Activated gamma-delta T cell treated with anti-CD3 and anti-CD28 coated beads, Interleukin-2, amount 50 U/mL, for 16 hours (primary cell): ENCODE results near the gene CCDC88C.
"Not testable (repeated sequence)": the region's sequence is repeated elsewhere in the genome, so short reads cannot be mapped to it uniquely, and the experiment has no call there.

ENCODE experiments used
- DNase-seq: peaks from one replicate; pipeline ENCODE4 v3.0.0-alpha.2; 2020; ENCODE audit warnings: low read depth

The CCDC88C gene

DNA sequence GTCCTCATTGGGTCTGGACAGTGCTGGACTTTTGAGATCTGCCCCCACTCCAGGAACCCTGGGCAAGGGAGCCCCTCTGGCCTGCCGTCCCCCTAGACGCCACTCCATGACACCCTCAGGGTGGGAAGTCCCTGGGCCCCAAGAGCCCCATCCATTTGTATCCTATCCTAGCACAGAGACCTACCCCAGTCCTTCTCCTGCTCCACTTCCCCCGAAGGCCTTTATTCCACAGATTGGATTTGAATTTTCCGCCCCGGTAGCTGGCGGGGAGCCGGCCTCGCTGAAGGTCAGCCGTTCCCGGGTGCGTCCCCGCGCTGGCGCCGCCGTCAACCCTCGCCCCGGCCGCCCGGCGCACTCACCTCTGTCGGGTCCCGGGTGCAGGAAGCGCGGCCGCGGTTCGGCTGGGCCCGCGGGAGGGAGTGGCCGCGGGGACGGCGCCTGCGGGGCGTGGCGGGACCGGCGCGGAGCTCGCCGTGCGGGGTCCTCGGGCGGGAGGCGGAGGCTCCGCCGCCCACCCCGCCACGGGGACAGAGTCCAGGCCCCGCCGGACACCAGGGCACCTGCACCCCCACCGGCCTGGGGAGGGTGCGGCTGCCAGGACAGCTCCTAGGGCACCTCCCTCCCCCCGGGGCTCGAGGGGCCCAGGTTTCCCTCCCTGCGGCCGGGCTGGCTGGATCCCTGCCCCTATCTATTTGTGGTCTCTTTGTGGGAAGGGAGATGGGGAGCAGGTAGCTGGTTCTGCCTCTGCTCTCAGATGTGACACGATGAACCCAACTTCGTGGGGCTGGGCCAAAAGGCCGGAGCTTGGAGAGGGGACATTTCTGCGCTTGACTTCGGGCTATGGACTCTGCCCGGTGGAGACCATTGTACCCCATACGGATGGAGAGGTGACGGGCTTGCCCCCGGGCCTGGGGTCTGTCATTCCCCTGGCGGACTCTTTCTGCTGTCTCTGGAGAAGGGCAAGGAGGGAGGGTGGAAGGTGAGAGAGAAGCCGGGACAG is 153.2 kb downstream of the CCDC88C start:
- DNase-seq = no peak

DNA sequence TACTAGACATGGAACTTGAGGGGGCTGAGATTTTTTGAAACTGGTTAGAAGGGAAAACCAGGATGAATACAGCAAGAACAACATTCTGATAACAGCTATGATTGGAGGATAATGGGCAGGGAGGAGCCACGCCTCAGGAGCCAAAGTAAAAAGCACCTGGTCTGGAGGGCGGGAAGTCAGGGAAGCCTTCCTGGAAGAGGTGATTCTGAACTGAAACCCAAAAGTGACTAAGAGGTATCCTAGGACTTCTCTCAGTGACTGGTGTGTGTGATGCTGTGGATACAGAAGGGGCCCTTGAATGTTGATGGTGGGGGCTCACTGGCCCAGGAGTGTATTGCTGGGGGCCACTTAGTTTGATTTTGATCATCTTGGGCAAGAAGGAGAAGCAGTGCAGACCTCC is 154.3 kb downstream of the CCDC88C start:
- no peak for DNase-seq

DNA sequence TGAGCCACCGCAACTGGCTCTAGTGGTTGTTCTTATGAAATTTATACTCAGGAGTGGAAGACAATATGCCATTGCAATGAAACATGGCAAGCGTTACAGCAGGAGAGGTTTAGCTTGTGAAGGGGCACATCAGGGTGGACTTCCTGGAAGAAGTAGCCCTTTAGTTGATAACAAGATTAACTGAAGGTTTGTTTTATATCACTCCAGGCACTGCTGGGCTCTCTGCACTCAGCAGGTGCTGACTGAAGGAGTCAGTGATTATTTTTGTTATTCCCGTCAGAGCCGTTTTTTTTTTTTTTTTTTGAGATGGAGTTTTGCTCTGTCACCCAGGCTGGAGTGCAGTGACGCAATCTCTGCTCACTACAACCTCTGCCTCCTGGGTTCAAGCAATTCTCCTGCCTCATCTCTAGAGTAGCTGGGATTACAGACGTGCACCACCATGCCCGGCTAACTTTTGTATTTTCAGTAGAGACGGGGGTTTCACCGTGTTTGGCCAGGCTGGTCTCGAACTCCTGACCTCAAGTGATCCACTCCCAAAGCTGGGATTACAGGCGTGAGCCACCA is 155.6 kb downstream of the CCDC88C start:
- no peak for DNase-seq

DNA sequence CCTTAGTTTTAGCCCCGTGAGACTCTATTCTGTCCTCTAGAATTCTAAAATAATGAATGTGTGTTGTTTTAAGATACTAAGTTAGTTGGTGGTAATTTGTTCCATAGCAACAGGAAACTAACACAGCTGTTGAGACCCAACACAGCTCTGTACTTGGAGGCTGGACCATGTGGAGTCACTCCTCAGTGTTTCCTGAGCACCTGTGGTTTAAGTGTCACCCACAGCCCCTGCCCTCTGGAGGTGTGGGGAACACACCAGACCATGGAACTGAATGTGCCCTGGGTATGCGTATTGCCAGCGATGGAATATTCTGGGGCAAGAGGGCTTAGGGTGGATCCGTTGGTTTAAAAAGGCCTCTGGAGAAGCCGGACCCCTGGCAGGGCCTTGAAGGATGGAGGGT is 156.5 kb downstream of the CCDC88C start:
- no peak for DNase-seq

DNA sequence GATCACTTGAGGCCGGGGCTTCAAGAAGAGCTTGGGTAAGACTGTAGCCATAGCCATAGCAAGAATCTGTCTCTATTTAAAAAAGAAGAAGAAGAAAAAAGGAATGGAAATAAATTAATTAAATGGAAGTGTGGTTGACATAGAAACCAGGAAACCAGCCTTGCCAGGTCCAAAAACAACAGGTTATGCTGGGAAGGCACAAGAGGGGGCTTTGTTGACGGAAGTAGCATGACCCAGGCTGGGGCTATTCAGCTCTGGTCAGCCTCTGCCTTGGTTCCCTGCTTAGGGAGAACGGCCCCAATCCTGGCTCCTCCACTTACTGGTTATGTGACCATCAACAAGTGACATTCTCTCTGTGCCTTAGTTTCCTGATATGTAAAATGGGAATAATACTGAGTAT is 158.7 kb downstream of the CCDC88C start:
- no peak for DNase-seq

DNA sequence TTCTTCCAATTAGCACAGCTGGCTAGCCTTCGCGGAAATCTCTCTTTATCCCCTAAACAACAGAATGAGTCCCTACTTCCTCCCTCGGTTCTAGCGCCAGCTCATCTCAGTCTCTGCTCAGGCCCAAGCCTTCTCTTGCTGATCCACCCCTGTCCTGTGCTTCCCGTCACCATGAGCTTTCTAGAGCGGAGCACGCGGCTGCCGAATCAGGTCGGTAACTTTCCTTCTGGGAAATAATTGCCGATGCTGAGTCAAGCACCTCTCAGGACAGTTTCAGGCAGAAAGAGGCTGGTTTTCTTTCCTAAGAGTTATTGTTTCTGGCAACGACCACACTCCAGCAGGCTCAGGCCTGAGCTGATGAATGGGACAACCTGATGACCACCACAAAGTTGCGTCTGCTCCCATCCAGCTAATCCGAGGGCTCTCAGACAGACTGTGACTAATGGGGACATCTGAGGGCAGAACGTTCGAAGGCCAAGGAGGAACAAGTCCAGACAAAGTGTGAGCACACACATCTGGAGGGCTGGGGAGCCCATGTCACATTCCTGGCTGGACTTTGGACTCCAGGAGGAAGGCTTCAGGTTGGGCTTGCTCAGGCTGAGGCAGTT is 159.5 kb downstream of the CCDC88C start:
- no peak for DNase-seq

DNA sequence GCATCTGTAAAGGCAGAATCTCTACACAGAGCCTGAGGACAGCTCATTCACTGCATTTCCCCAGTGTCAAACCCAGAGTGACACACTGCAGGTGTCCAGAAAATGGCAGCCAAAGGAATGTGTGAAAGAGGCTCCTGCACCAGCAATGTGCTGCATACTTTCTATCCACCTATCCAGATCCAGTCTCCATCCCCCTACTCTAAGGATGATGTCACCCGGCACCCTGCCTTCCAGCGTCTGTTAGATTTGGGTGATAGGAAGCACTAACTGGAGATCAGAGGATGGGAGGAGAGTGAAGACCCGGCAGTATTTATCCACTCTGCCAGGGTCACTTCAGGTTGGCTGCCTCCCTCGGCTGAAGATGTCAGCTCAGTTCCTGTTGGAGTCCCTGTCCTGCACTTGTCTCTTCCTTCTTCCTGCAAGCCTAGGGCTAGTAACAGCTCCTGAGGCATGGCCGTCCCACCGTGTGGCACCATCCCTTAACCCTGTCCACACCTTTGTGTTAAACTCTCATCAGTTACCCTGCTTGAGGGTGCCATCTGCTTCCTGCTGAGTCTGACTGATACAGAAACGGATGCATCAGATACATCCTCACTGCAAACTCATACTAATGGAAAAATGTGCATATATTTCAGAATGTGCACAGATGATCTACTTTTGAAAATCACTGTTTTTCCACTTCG is 160.2 kb downstream of the CCDC88C start:
- DNase-seq = no peak

DNA sequence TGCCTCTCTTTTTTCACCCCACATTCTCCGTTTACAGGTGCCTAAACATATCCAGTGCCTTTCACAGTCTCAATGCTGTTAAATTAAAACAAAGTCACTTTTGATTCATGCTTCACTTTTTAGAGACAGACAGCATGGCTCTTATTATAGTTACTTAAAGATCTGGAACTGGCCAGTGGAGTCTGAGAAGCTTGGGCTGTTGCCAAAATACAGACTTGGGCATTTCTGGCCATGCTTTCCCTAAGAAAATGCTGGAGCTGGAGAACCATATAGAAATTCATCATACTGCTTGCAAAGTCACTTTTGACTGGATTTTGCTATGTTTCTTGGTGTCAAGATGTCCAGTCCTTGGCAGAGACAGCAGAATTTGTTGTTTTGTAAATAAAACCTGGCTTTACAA is 161.0 kb downstream of the CCDC88C start:
- no peak for DNase-seq

DNA sequence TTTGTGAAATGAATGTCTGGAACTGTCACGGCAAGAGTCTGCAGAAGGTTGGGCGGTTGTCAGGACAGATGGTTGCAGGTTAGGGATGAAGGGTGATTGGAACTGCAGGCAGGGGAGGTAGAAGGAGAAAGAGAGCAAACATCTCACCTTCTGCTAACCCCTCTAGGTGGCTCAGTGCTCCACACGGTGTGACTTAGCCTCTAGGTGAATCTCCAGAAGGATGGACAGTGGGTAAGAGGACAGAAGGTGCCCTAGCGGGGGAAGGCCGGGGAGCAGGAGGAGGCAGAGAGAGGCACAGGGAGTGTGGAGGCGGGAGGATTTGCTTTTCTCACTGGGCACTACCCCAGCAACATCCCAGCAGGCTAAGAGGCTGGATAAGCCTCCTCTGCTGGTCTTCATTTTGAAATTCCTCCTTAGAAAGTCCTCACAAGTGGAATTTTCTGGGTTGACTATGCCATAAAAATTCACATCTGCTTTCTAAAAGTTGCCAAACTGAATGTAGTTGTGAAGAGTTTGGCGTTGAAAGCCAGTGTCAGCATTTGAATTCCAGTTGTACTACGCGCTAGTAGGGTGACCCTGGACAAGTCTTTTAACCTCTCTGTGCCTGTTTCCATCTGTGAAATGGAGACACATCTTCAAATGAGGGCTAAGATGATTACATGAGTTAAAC is 162.5 kb downstream of the CCDC88C start:
- DNase-seq = no peak

DNA sequence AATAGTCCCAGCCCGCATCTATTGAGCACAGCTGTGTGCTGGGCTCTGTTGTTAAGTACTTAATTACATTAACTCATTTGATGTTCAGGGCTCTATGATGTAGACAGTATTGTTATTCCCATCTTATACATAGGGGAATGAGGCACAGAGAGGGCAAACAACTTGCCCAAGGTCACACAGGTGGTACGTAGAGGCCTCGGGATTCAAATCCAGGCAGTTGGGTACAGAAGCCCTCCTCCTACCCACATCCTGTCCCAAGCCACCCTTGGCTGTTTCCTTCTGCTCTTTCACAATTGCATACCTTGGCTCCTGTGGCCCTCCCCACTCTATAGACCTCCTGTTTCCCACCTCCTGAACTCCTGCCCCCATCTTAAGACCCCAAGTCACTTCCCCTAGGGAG is 163.2 kb downstream of the CCDC88C start:
- no peak for DNase-seq

DNA sequence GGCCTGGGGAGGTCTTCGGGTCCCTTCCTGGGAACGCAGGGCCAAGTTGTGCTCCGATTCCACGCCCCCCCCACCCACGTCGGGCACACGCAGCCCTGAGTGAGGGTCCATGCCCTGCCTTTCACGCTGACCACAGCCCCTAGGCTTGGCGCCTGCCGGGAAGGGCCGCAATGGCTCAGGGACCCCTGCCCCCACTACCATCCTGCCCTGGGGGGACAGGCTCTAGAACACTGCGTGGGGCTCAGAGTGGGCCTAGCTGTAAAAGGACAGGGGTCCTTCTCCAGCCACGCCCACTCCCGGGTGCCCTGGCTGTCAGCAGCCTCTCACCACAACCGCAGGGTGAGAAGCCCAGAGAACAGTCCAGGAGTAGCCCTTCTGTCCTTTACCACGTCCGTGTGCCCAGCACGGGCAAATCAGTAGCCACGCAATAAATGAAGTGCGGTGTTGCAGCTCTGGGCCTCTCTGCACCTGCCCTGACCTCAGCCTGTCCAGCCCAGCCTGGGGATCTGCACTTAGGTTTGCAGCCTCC is 163.8 kb downstream of the CCDC88C start:
- DNase-seq = no peak

DNA sequence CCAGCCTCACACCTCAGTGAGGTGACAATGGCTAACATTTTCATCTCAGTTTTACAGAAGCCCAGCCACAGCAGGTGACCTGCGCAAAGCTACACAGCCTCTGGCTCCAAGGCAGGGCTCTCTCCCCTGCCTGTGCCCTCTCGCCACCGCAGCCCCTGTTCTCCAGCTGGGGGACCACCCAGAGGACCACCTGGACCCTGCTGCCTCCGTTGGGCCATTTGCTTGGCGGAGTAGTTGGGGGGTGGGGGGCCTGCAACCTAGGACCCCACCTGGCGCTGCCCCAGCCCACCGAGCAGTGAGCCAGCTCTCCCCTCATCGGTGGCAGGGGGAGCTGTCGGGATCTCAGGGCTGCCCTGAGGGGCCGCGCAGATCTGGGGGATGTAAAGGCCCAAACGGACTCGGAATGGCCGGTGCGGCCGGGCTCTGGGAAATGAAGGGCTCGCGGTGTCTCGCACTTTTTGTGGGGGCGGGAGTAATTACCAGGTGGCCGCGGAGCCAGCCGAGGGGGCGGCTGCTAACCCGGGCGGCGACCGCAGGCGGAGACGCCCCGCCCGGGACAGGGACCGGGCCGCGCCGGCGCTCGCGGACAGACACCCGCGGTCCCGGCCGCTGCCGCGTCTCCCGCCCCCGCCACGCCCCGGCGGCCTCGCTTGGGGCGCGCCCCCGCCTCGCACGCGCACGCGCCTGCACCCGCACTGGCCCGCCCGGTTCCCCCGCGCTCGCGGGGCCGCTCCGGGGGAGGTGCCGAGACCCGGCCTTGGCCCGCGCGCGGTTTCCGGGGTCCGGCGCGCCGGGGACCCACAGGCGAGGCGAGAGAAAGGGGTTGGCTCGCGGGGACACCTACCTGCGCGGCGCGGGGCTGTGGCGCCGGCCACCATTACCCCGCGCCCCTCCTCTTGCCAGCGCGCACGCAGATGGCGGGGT is 164.5 kb downstream of the CCDC88C start:
- DNase-seq = no peak

DNA sequence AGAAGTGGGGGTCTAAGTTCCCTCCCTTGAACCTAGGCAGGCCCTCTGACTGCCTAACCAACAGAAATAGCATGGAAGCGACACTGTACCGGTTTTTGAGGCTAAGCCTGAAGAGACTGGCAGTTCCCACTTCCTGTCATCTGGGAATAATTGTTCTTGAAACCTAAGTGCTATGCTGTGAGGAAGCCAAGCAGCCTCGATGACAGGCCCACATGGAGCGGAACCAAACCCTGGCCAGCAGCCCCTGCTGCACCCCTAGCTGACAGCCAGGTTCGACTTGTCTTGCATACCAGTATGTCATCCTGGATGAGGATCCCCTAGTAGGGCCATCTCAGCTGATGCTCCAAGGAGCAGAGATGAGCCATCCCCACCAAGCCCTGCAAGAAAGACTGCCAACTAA is 166.7 kb downstream of the CCDC88C start:
- no peak for DNase-seq

DNA sequence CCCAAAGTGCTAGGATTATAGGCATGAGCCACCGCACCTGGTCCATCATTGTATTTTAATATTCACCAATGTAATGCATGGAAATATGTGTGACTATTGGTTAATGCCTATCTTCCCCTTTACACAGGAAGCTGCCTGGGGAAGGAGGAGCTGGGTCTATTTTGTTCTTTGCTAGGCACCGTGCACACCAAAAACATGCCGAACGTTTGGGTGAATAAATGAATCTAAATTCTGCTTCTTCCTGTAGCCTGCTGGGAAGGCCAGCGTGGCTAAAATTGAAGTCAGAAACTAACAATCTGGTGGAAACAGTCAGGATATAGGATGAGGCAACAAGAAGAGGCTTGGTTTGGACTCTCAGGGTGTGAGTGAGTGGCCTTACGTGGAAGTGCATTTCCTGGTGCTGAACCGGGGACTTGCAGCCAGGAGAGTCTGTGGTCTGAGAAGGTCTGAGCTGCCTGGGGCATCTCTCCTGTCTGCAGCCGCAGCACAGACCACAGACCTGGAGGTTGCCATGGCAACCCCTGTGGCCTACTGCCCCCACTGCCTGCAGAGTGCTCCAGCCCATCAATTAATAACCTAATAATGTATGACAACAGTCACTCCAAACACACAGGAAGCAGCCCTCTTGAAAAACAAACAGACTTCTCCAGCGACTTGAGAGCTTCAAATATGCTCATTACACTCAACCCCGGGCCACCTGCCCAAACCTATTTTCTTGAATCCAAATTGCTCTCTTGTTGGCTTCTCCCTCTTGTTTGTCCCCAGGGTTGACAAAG is 167.6 kb downstream of the CCDC88C start:
- no peak for DNase-seq

DNA sequence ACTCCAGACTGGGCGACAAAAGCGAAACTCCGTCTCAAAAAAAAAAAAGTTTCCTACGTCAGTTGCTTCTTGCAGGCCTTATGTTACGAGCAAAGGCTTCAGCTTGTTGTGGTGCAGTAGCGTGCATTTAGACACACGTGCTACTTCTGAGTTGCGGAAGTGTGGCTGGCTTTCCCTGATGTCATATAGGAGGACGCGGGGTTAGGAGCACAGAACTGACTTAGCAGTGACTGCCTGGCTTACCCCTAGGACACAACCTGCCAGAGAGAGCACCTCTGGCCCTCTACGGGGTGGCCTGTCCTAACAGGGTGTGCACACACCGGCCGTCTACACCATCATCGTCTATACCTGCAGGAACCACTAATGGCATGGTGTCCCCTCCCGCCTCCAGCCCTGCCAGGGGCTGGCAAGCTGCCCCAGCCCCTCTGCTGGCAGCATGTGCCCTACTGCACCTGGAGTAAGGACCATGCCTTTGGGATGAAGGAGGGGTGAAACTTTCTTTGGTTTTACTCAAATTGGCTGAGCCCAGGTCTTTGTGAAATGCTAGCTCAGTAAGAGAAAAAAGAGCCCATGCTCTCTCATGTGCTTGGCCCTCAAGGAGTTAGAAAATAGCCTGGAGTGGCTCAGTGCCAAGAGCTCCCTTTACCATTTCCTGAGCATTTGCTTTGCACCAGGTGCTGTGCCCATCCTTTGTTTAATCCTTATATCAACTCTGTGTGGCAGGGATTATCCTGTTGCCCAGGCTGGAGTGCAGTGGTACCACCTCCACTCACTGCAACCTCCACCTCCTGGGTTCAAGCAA is 171.4 kb downstream of the CCDC88C start:
- peak; percentile 53 for DNase-seq

DNA sequence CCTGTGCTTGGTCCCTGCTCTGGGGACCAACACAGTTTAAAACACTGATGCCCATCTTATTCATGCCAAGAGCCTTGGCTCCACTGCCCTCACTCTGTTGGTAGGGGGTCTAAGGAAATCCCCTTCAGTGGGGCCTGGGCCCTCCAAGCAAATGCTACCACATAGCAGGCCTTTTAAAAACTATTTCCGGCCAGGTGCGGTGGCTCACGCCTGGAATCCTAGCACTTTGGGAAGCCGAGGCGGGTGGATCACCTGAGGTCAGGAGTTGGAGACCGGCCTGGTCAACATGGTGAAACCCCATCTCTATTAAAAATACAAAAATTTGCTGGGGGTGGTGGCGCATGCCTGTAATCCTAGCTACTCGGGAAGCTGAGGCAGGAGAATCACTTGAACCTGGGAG is 172.0 kb downstream of the CCDC88C start:
- DNase-seq = not testable (repeated sequence)

DNA sequence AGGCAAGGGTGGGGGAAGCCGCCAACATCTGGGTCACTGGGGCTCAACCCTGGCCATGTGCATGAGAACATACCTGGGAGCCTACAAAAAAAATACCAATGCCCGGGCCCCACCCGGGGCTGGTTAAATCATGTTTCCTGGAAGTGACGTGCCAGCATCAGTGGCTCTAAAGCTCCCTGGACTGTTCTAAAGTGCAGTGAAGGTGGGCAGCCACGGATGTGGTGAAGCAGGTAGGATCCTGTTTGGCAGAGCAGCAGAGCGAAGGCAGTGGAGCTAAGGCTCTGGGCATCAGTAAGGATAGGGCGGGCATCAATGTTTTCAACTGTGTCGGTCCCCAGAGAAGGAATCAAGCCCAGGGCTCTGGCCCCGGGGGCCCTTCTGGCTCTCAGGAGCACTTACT is 172.6 kb downstream of the CCDC88C start:
- peak; percentile 66 for DNase-seq

DNA sequence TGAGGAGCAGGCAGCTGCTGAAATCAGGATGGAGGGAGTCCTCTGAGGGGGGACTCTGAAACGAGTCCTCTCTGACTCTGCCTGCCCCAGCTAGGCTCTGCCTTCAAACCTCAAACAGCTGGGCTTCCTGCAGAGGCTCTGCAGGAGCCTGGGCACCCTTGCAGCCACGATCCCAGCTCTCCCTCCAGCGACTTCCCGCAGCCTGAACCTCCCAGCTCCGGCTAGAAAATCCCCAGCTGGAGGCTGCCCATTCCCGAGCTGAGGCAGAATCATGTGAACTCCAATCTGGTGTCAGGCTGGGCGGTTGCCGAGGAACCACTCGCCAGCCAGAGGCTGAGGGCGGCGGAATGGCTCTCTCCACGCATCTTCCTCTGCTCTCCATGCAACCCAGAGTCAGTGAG is 173.1 kb downstream of the CCDC88C start, which contains the start of gene GPR68:
Gene GPR68, minus strand, starts transcription at position 204 of the 401 bp plus-strand sequence. CDS start 9,654 bp downstream, outside the sequence.
- DNase-seq = no peak

DNA sequence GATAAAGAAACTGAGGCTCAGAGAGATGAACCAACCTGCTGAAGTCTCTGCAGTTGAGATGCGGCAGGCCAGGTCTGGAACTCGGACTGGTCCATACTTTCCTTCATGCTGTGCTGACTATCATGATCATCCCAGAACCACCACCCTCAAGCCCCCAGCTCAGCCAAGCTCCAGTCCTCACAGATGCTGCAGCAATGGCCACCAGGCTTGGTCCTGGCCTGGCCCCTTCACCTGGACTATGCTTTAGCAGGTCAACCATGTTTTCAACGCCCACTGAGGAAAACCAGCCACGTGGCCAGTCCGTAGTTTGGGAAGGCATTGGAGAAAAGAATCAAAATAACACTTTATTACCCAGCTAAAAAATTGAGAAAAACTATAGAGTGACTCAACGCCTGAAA is 174.5 kb downstream of the CCDC88C start:
- DNase-seq = no peak
